Endothelial cell of umbilical vein (primary cell): Measurements from ENCODE around the gene ADGRG3. TPM values are rescaled to one million over a fixed set of nuclear protein-coding genes. Genes with fewer than 3 reads are reported as not detected.

Experiments
- BruUV-seq: library from RNA; stranded (reverse); fragments of 400-500 nt; replicated peaks from 2 replicates; lab custom pipeline; 2021; lab: Mats Ljungman, UMichigan
- CTCF ChIA-PET: fragments of 300-600, 350-600 bp; sonication (Branson Sonifier 250); formaldehyde crosslinking; loops from one replicate; lab custom pipeline; 2021; ENCODE audit warnings: antibody characterized with exemption, inconsistent platforms; lab: Charles Lee
- POLR2A ChIA-PET: fragments of 300-600, 350-600 bp; sonication (Branson Sonifier 250); formaldehyde crosslinking; loops from one replicate; lab custom pipeline; 2021; ENCODE audit warnings: antibody characterized with exemption, inconsistent platforms; lab: Charles Lee
- DNase-seq: peaks from one replicate; pipeline ENCODE4 v3.0.0-alpha.2; 2011; ENCODE audit warnings: low read depth, low spot score
- FAIRE-seq: peaks from 2 replicates; lab custom pipeline; 2011; peaks lifted over from hg19 to GRCh38; lab: Jason Lieb, UNC
- H2AFZ ChIP-seq: 2 replicates; pipeline ENCODE4 v1.6.0; 2012; ENCODE audit warnings: low read depth, low read length, control low read depth, inconsistent platforms
- H3K27ac ChIP-seq: 2 replicates; pipeline ENCODE4 v1.5.1; 2011; ENCODE audit warnings: low read depth, mild to moderate bottlenecking, control low read depth, low read length, moderate library complexity; ENCODE audit not compliant: insufficient read depth
- H3K27me3 ChIP-seq, 2 experiments: 2 replicates each; pipeline versions ENCODE4 v1.6.0 to v1.6.1; 2011; ENCODE audit warnings: low read length in 2 of 2, mixed read lengths in 1 of 2; ENCODE audit not compliant: control insufficient read depth in 2 of 2, insufficient read depth in 2 of 2
- H3K36me3 ChIP-seq, 2 experiments: 2 replicates in 1 of 2; 3 replicates in 1 of 2; pipeline ENCODE4 v1.5.1; 2011; ENCODE audit warnings: low read length in 2 of 2, mild to moderate bottlenecking in 1 of 2, moderate library complexity in 1 of 2; ENCODE audit not compliant: control insufficient read depth in 2 of 2, insufficient read depth in 2 of 2; ENCODE audit errors: extremely low read depth in 1 of 2
- H3K4me1 ChIP-seq: 3 replicates; pipeline ENCODE4 v1.5.1; 2011; ENCODE audit warnings: mild to moderate bottlenecking, low read length; ENCODE audit not compliant: control insufficient read depth, insufficient read depth; ENCODE audit errors: extremely low read depth
- H3K4me2 ChIP-seq: 2 replicates; pipeline ENCODE4 v1.6.1; 2011; ENCODE audit warnings: low read length, control low read depth, mixed read lengths; ENCODE audit not compliant: insufficient read depth
- H3K4me3 ChIP-seq, 3 experiments: fragments of 200-600 bp in 1 of 3; sonication (generic), shearing (Covaris generic) in 1 of 3; replicated peaks in 1 of 3; 2 replicates each; pipeline ENCODE4 v1.5.1; 2011 to 2016; ENCODE audit warnings: control low read depth in 3 of 3, low read length in 3 of 3, mild to moderate bottlenecking in 2 of 3, inconsistent platforms in 1 of 3, low read depth in 1 of 3, moderate library complexity in 1 of 3; ENCODE audit not compliant: insufficient read depth in 1 of 3
- H3K79me2 ChIP-seq: 2 replicates; pipeline ENCODE4 v1.6.0; 2012; ENCODE audit warnings: low read length, inconsistent platforms; ENCODE audit not compliant: control insufficient read depth, insufficient read depth
- H3K9ac ChIP-seq: replicated peaks from 2 replicates; pipeline ENCODE3; 2011; ENCODE audit warnings: low read length, control low read depth; ENCODE audit not compliant: insufficient read depth; ENCODE audit errors: extremely low read depth
- H3K9me1 ChIP-seq: replicated peaks from 3 replicates; pipeline ENCODE4 v1.6.0; 2011; ENCODE audit warnings: mild to moderate bottlenecking, low read length; ENCODE audit not compliant: control insufficient read depth, insufficient read depth; ENCODE audit errors: extremely low read depth
- H3K9me3 ChIP-seq: replicated peaks from 2 replicates; pipeline ENCODE4 v1.5.1; 2012; ENCODE audit warnings: low read length, inconsistent platforms; ENCODE audit not compliant: control insufficient read depth, insufficient read depth
- H4K20me1 ChIP-seq: replicated peaks from 2 replicates; pipeline ENCODE3; 2011; ENCODE audit warnings: mild to moderate bottlenecking, low read length; ENCODE audit not compliant: control insufficient read depth, insufficient read depth; ENCODE audit errors: extremely low read depth
- CTCF ChIP-seq, 2 donors: IDR thresholded peaks; 1 replicate in 1 of 2; 2 replicates in 1 of 2; pipeline ENCODE4 v1.5.1; 2011; ENCODE audit warnings: low read length in 2 of 2, mild to moderate bottlenecking in 2 of 2, moderate library complexity in 2 of 2, control low read depth in 1 of 2, inconsistent platforms in 1 of 2, low read depth in 1 of 2; ENCODE audit not compliant: insufficient read depth in 1 of 2; ENCODE audit errors: extremely low read depth in 1 of 2
- EZH2 ChIP-seq: IDR thresholded peaks from 2 replicates; pipeline ENCODE4 v1.6.1; 2012; ENCODE audit warnings: borderline replicate concordance, low read depth, mild to moderate bottlenecking, moderate library complexity, low read length, inconsistent platforms; ENCODE audit not compliant: severe bottlenecking
- FOS ChIP-seq: IDR thresholded peaks from 2 replicates; pipeline ENCODE4 v1.6.1; 2011; ENCODE audit warnings: mild to moderate bottlenecking, low read length, moderate library complexity, borderline replicate concordance; ENCODE audit not compliant: insufficient read depth
- GATA2 ChIP-seq: IDR thresholded peaks from 2 replicates; pipeline ENCODE4 v1.7.0; 2011; ENCODE audit warnings: low read depth, mild to moderate bottlenecking, moderate library complexity, mixed read lengths, low read length; ENCODE audit not compliant: insufficient read length, insufficient read depth
- JUN ChIP-seq: IDR thresholded peaks from 2 replicates; pipeline ENCODE4 v1.6.1; 2011; ENCODE audit warnings: borderline replicate concordance, low read depth; ENCODE audit not compliant: insufficient read length, insufficient read depth
- MAX ChIP-seq: IDR thresholded peaks from 2 replicates; pipeline ENCODE4 v1.6.1; 2011; ENCODE audit not compliant: insufficient read depth, insufficient read length
- MYC ChIP-seq: IDR thresholded peaks from one replicate; pipeline ENCODE4 v1.6.1; 2011; ENCODE audit warnings: mild to moderate bottlenecking, low read depth, low read length
- POLR2A ChIP-seq: IDR thresholded peaks from 2 replicates; pipeline ENCODE4 v1.6.1; 2012; ENCODE audit warnings: low read depth, mild to moderate bottlenecking, control low read depth, low read length
- POLR2AphosphoS5 ChIP-seq: IDR thresholded peaks from 2 replicates; pipeline ENCODE4 v1.6.1; 2012; ENCODE audit warnings: low read depth, mild to moderate bottlenecking, control low read depth, low read length, moderate library complexity; ENCODE audit not compliant: insufficient read depth
- dilution Hi-C: fragments of 300-500 bp; cut with MboI; formaldehyde crosslinking; loops from one replicate; pipeline ENCODE4 v1.15.0; 2019; ENCODE audit warnings: low sequenced_read_pairs; ENCODE audit not compliant: extremely low pct_ligation_motif_present
- intact Hi-C: fragments of 100-400 bp; cut with micrococcal nuclease; formaldehyde crosslinking; loops from one replicate; pipeline ENCODE4 v1.10.0; 2022
- polyA plus RNA-seq, 4 experiments: library from polyadenylated mRNA; depleted of rRNA in 3 of 4; stranded (reverse) in 3 of 4; unstranded in 1 of 4; fragments of >200 nt; gene quantifications; 2 replicates each; pipeline versions ENCODE4 v1.2.1 to v1.2.3, GENCODE V29; 2011 to 2012; ENCODE audit warnings: missing spikeins in 1 of 4
- total RNA-seq: library from RNA; stranded (reverse); gene quantifications from 2 replicates; pipeline ENCODE4 v1.2.3, GENCODE V29; 2021

Gene ADGRG3
- total and polyA plus RNA-seq, 2 donors (not counting 3 experiments of a cell fraction or from before 2014, with no cell fraction given), result not detected

DNA sequence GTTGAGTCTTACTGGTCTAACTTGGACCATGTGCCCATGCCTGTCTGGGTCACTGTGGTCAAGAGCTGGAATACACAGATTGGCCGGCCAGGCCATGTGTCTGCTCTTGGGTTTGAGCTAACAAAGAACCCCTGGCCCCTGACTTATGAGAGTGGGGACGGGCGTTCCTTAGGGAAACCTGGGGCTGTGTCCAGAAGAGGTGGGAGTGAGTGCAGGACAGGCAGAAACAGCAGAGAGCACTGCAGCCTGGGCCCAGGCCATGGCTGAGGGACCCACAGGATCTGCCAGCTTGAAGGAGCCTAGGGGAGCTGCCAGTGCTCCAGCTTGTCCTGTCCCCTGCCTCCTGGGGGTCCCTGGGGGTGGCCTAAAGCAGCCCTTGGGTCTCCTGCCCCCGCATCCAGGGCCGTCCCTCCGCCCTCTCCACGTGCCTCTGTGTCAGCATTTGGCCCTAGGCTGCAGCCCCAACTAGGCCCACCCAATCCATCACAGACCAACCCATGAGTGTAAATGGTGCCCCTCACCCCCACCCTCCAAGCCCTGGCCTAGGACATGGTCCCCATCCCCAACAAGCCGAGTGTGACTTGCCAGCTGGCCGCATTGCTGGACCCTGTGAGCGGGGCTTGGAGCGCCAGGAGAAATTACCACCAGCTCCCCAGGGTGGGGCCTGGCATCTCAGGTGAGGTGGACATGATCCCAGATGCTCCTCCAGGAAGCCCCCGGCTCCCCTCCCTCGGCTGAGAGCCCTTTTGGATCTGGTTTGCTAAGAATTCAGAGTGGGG is 14.0 kb downstream of the ADGRG3 start:
- Histone ChIP-seq H3K4me1 (peaks cover 7% of the 10 kb centered on the region), H3K36me3 (no peaks in the 10 kb centered on the region), H2AFZ (no peak overlapping the region), H3K4me3 (no peak overlapping the region), H3K27me3 (peaks cover 0 to 2% of the 10 kb centered on the region in 2 experiments), H3K9me1 (no peaks in the 10 kb centered on the region), H4K20me1 (no peaks in the 10 kb centered on the region), H3K27ac (no peak overlapping the region), H3K9me3 (no peaks in the 10 kb centered on the region), H3K79me2 (no peaks in the 10 kb centered on the region), H3K4me2 (no peak overlapping the region), H3K9ac (no peak overlapping the region)
- DNase-seq, result no peak
- intact Hi-C loops (no loop called here), dilution Hi-C loops (no loop called here)
- ChIA-PET POLR2A (no interaction called here), CTCF (interaction anchor here (1.9 kb wide), 1 partner anchor 10 kb away, joined by 5 read pairs; no protein-coding TSS in a partner anchor)
- TF ChIP-seq CTCF (IDR thresholded peaks at IDR 0.05; ENCODE audit: extremely low read depth in 1 of 2, insufficient read depth in 1 of 2, low read depth in 1 of 2, low read length in 2 of 2) (no peak), MAX (no peak), POLR2AphosphoS5 (no peak), EZH2 (no peak), FOS (no peak), POLR2A (no peak), MYC (no peak), JUN (no peak), GATA2 (no peak)
- FAIRE-seq, result no peak
- BruUV-seq, result no TSS peak
